ENCODE data around the gene LPCAT2.

Gene LPCAT2

GRCh38 chr16:55557186-55557585 is 48.3 kb downstream of the LPCAT2 start:
- DNase-seq (ENCODE audit: low read depth in 1 of 2, low spot score in 1 of 2) = no peak
- TF ChIP-seq JUND (IDR thresholded peaks at IDR 0.05; ENCODE audit: low read depth) = no peak
- in situ Hi-C loops (cut with HindIII; ENCODE audit: low pct_unique_long_range_greater_than_20kb, low sequenced_read_pairs) = no loop called here

- in situ Hi-C loops (cut with HindIII; ENCODE audit: low pct_unique_long_range_greater_than_20kb, low sequenced_read_pairs) = no loop called here
- TF ChIP-seq JUND (IDR thresholded peaks at IDR 0.05; ENCODE audit: low read depth) = no peak
- peak in 1 of 2 experiments; percentile 51 for DNase-seq (ENCODE audit: low read depth in 1 of 2, low spot score in 1 of 2)
Measured at GRCh38 chr16:55559233-55559632, 50.4 kb downstream of the LPCAT2 start.

GRCh38 chr16:55559933-55560516 is 51.2 kb downstream of the LPCAT2 start:
- in situ Hi-C loops (cut with HindIII; ENCODE audit: low pct_unique_long_range_greater_than_20kb, low sequenced_read_pairs) = no loop called here
- no peak for TF ChIP-seq JUND (IDR thresholded peaks at IDR 0.05; ENCODE audit: low read depth)
- DNase-seq (ENCODE audit: low read depth in 1 of 2, low spot score in 1 of 2) = no peak

- TF ChIP-seq JUND (IDR thresholded peaks at IDR 0.05; ENCODE audit: low read depth) = no peak
- in situ Hi-C loops (cut with HindIII; ENCODE audit: low pct_unique_long_range_greater_than_20kb, low sequenced_read_pairs) = no loop called here
- no peak for DNase-seq (ENCODE audit: low read depth in 1 of 2, low spot score in 1 of 2)
Measured at GRCh38 chr16:55561319-55561848, 52.5 kb downstream of the LPCAT2 start.

GRCh38 chr16:55562936-55563335 is 54.1 kb downstream of the LPCAT2 start:
- no peak for TF ChIP-seq JUND (IDR thresholded peaks at IDR 0.05; ENCODE audit: low read depth)
- in situ Hi-C loops (cut with HindIII; ENCODE audit: low pct_unique_long_range_greater_than_20kb, low sequenced_read_pairs) = no loop called here
- DNase-seq (ENCODE audit: low read depth in 1 of 2, low spot score in 1 of 2) = no peak

GRCh38 chr16:55563797-55564196 is 54.9 kb downstream of the LPCAT2 start:
- TF ChIP-seq JUND (IDR thresholded peaks at IDR 0.05; ENCODE audit: low read depth) = no peak
- in situ Hi-C loops (cut with HindIII; ENCODE audit: low pct_unique_long_range_greater_than_20kb, low sequenced_read_pairs) = no loop called here
- DNase-seq (ENCODE audit: low read depth in 1 of 2, low spot score in 1 of 2) = no peak

GRCh38 chr16:55565086-55565485 is 56.2 kb downstream of the LPCAT2 start:
- no peak for DNase-seq (ENCODE audit: low read depth in 1 of 2, low spot score in 1 of 2)
- in situ Hi-C loops (cut with HindIII; ENCODE audit: low pct_unique_long_range_greater_than_20kb, low sequenced_read_pairs) = no loop called here
- TF ChIP-seq JUND (IDR thresholded peaks at IDR 0.05; ENCODE audit: low read depth) = no peak

GRCh38 chr16:55566432-55567175 is 57.7 kb downstream of the LPCAT2 start, which contains the start of gene CAPNS2:
Gene CAPNS2, plus strand, starts transcription at chr16:55566684. Its CDS starts 73 bp downstream, at chr16:55566757.
- TF ChIP-seq JUND (IDR thresholded peaks at IDR 0.05; ENCODE audit: low read depth) = no peak
- no peak for DNase-seq (ENCODE audit: low read depth in 1 of 2, low spot score in 1 of 2)
- in situ Hi-C loops (cut with HindIII; ENCODE audit: low pct_unique_long_range_greater_than_20kb, low sequenced_read_pairs) = no loop called here

- in situ Hi-C loops (cut with HindIII; ENCODE audit: low pct_unique_long_range_greater_than_20kb, low sequenced_read_pairs) = no loop called here
- no peak for TF ChIP-seq JUND (IDR thresholded peaks at IDR 0.05; ENCODE audit: low read depth)
- DNase-seq (ENCODE audit: low read depth in 1 of 2, low spot score in 1 of 2) = no peak
Measured at GRCh38 chr16:55567382-55567781, 58.5 kb downstream of the LPCAT2 start.

- in situ Hi-C loops (cut with HindIII; ENCODE audit: low pct_unique_long_range_greater_than_20kb, low sequenced_read_pairs) = no loop called here
- DNase-seq (ENCODE audit: low read depth in 1 of 2, low spot score in 1 of 2) = peak in 1 of 2 experiments; percentile 6
Measured at GRCh38 chr16:55568207-55568606, 59.3 kb downstream of the LPCAT2 start.

GRCh38 chr16:55569025-55569424 is 60.2 kb downstream of the LPCAT2 start:
- no peak for DNase-seq (ENCODE audit: low read depth in 1 of 2, low spot score in 1 of 2)
- no peak for TF ChIP-seq JUND (IDR thresholded peaks at IDR 0.05; ENCODE audit: low read depth)
- in situ Hi-C loops (cut with HindIII; ENCODE audit: low pct_unique_long_range_greater_than_20kb, low sequenced_read_pairs) = no loop called here

More at GRCh38 chr16:55568207-55568606, 59.3 kb downstream of the LPCAT2 start:
- TF ChIP-seq JUND (IDR thresholded peaks at IDR 0.05; ENCODE audit: low read depth) = no peak

GRCh38 chr16:55570159-55570558 is 61.3 kb downstream of the LPCAT2 start:
- DNase-seq (ENCODE audit: low read depth in 1 of 2, low spot score in 1 of 2) = no peak
- in situ Hi-C loops (cut with HindIII; ENCODE audit: low pct_unique_long_range_greater_than_20kb, low sequenced_read_pairs) = no loop called here
- no peak for TF ChIP-seq JUND (IDR thresholded peaks at IDR 0.05; ENCODE audit: low read depth)

GRCh38 chr16:55571191-55571897 is 62.5 kb downstream of the LPCAT2 start:
- no peak for DNase-seq (ENCODE audit: low read depth in 1 of 2, low spot score in 1 of 2)
- TF ChIP-seq JUND (IDR thresholded peaks at IDR 0.05; ENCODE audit: low read depth) = no peak
- in situ Hi-C loops (cut with HindIII; ENCODE audit: low pct_unique_long_range_greater_than_20kb, low sequenced_read_pairs) = no loop called here

All from T47D (cell line).